HepG2 (cell line): ENCODE results near the gene VSIG2. TPM values are rescaled to one million over a fixed set of nuclear protein-coding genes. Genes with fewer than 3 reads are reported as not detected.

Experiments used
- AGO2 ChIP-seq: fragments of 200-400 bp; formaldehyde crosslinking; optimal IDR thresholded peaks from 2 replicates; pipeline ENCODE3; 2017; ENCODE audit warnings: mild to moderate bottlenecking, low read depth, low read length, moderate library complexity
- KDM5B ChIP-seq: sonication (generic); formaldehyde crosslinking; IDR thresholded peaks from 2 replicates; pipeline ENCODE4 v1.4.0; 2020; ENCODE audit warnings: missing genetic modification reagents, mild to moderate bottlenecking, borderline replicate concordance
- PHF21A ChIP-seq: sonication (generic); formaldehyde crosslinking; IDR thresholded peaks from 2 replicates; pipeline ENCODE4 v1.5.0; 2020; ENCODE audit warnings: mild to moderate bottlenecking, missing genetic modification reagents
- RFX3 ChIP-seq: IDR thresholded peaks from 2 replicates; pipeline ENCODE4 v1.6.1; 2016; ENCODE audit warnings: missing biosample characterization, missing genetic modification reagents
- RNF2 ChIP-seq: fragments of 450-650 bp; conservative IDR thresholded peaks from 2 replicates; pipeline ENCODE4 v1.6.1; 2016; ENCODE audit warnings: low read depth
- SRSF1 ChIP-seq: fragments of 200-400 bp; formaldehyde crosslinking; optimal IDR thresholded peaks from 2 replicates; pipeline ENCODE3; 2017; ENCODE audit warnings: mild to moderate bottlenecking, low read depth, low read length, moderate library complexity
- TP53 ChIP-seq: sonication (generic); formaldehyde crosslinking; conservative IDR thresholded peaks from 2 replicates; pipeline ENCODE4 v1.4.0; 2020; ENCODE audit warnings: missing genetic modification reagents
- ZNF274 ChIP-seq: sonication (generic); formaldehyde crosslinking; IDR thresholded peaks from 2 replicates; pipeline ENCODE4 v1.5.1; 2020; ENCODE audit warnings: mild to moderate bottlenecking, missing genetic modification reagents
- ZNF44 ChIP-seq: sonication (generic); formaldehyde crosslinking; IDR thresholded peaks from 2 replicates; pipeline ENCODE4 v1.5.1; 2020; ENCODE audit warnings: mild to moderate bottlenecking, missing genetic modification reagents
- ZNF567 ChIP-seq: sonication (generic); formaldehyde crosslinking; IDR thresholded peaks from 2 replicates; pipeline ENCODE4 v1.8.1; 2023; ENCODE audit warnings: mild to moderate bottlenecking, missing genetic modification reagents, borderline replicate concordance
- ZNF629 ChIP-seq: sonication (generic); formaldehyde crosslinking; conservative IDR thresholded peaks from 2 replicates; pipeline ENCODE4 v1.5.0; 2020; ENCODE audit warnings: missing genetic modification reagents
- ZNF703 ChIP-seq: sonication (generic); formaldehyde crosslinking; IDR thresholded peaks from 2 replicates; pipeline ENCODE4 v1.5.1; 2020; ENCODE audit warnings: missing genetic modification reagents, mild to moderate bottlenecking, moderate library complexity, borderline replicate concordance
- ZNF777 ChIP-seq: sonication (generic); formaldehyde crosslinking; IDR thresholded peaks from 2 replicates; pipeline ENCODE4 v1.4.0; 2020; ENCODE audit warnings: missing genetic modification reagents
- polyA plus RNA-seq, 8 experiments: library from polyadenylated mRNA; depleted of rRNA in 3 of 8; stranded (reverse) in 7 of 8; unstranded in 1 of 8; fragments of >200 nt; fragmentation: Illumina TruSeq in 4 of 8; extraction: Trizol in 4 of 8; gene quantifications; 2 replicates each; pipeline versions ENCODE4 v1.2.1 to v1.2.3, GENCODE V29; 2011 to 2016; ENCODE audit warnings: low read depth in 4 of 8, missing spikeins in 1 of 8, mixed read lengths in 1 of 8; ENCODE audit not compliant: insufficient read depth in 1 of 8
- total RNA-seq, 5 experiments: library from RNA; depleted of rRNA; stranded (reverse); fragments of >200 nt; fragmentation: Illumina TruSeq; extraction: Trizol; gene quantifications; 2 replicates each; pipeline ENCODE4 v1.2.3, GENCODE V29; 2016; ENCODE audit warnings: low read depth in 1 of 5
- TF ChIP-seq, protein P1 (sequence below): IDR thresholded peaks from 2 replicates; pipeline ENCODE4 v1.6.1; 2016; ENCODE audit warnings: missing compliant biosample characterization, missing genetic modification reagents, borderline replicate concordance
- TF ChIP-seq, protein P2 (sequence below): sonication (generic); formaldehyde crosslinking; IDR thresholded peaks from 2 replicates; pipeline ENCODE4 v1.4.0; 2020; ENCODE audit warnings: missing genetic modification reagents
- TF ChIP-seq, protein P3 (sequence below): sonication (generic); formaldehyde crosslinking; IDR thresholded peaks from 2 replicates; pipeline ENCODE4 v1.4.0; 2020; ENCODE audit warnings: mild to moderate bottlenecking, low read depth, missing genetic modification reagents
- TF ChIP-seq, protein P4 (sequence below), 2 experiments: IDR thresholded peaks; 2 replicates each; pipeline ENCODE4 v1.6.1; 2011 to 2012; ENCODE audit warnings: low read length in 2 of 2, borderline replicate concordance in 1 of 2, low read depth in 1 of 2, mild to moderate bottlenecking in 1 of 2, moderate library complexity in 1 of 2
- TF ChIP-seq, protein P5 (sequence below): sonication (generic); formaldehyde crosslinking; IDR thresholded peaks from 2 replicates; pipeline ENCODE4 v1.4.0; 2020; ENCODE audit warnings: mild to moderate bottlenecking, missing genetic modification reagents
- TF ChIP-seq, protein P6 (sequence below): sonication (generic); formaldehyde crosslinking; IDR thresholded peaks from 2 replicates; pipeline ENCODE4 v1.4.0; 2020; ENCODE audit warnings: missing genetic modification reagents

Gene VSIG2
- total and polyA plus RNA-seq, 2 of the 13 experiments (the other 11 are each of a cell fraction or from before 2014, with no cell fraction given) = 0.80 to 2.7 TPM

DNA sequence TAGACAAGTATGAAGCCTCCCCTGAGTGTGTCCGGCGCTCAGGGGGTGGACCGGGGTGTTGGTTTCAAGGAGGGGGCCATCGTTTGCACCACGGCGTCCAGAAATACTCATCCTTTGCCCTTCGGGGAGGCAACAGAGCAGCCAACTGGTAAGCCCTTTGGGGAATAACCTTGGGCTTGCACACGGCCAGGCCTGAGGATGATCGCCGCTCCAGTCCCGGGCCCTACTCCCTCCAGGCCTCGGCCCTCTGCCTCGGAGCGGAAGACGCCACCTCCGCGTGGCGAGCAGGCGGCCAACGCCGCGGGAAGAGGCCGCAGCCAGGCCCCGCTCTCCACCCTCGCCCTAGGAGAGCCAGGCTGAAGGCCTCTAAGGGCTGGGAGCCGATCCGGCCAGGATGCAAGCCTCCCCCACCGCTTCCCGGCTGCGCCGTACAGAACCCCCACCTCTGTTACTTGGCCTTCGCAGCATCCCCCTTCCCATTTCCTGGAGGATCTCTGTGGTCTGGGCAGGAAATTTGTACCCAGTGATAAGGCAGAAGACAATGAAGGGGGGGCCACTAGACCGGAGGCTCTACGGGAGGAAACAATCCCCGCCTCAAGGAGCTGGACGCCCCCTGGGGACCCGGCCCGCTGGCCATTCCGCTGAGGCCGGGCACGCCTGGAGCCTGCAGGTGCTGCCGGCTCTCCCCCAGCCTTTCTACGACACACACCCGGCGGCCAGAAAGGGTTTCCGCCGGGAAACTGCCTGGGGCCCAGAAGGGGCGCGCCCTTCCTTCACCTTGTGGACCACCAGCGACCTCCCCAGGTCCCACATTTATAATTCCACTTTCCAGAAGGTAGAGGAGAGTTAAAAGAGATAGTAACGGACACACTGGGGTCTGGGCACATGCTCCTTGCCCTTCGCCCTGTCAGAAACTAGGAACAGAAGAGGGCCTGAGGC is 7.5 kb upstream of the VSIG2 start (continued):
- TF ChIP-seq RNF2 (0 out of 2 replicates have a peak, but pooled peaks have one; percentile 58), ZNF777 (CRISPR knock-in tag) (peak; percentile 69; the same call in 1 of the 2 replicates), KDM5B (CRISPR knock-in tag) (peak; percentile 87), ZNF567 (CRISPR knock-in tag) (no peak), PHF21A (CRISPR knock-in tag) (0 out of 2 replicates have a peak, but pooled peaks have one; percentile 18), ZNF274 (peak; percentile 25; the same call in 1 of the 2 replicates), TP53 (CRISPR knock-in tag) (no peak), ZNF703 (peak; percentile 74; the same call in 1 of the 2 replicates), ZNF629 (CRISPR knock-in tag) (0 out of 2 replicates have a peak, but pooled peaks have one; percentile 14), SRSF1 (no peak), RFX3 (CRISPR knock-in tag) (no peak), AGO2 (peak; percentile 34), ZNF44 (CRISPR knock-in tag) (no peak)
- TF ChIP-seq, protein P1, sequence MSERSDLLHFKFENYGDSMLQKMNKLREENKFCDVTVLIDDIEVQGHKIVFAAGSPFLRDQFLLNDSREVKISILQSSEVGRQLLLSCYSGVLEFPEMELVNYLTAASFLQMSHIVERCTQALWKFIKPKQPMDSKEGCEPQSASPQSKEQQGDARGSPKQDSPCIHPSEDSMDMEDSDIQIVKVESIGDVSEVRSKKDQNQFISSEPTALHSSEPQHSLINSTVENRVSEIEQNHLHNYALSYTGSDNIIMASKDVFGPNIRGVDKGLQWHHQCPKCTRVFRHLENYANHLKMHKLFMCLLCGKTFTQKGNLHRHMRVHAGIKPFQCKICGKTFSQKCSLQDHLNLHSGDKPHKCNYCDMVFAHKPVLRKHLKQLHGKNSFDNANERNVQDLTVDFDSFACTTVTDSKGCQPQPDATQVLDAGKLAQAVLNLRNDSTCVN (CRISPR knock-in tag) = peak; percentile 71; the same call in 1 of the 2 replicates
- TF ChIP-seq, protein P2, sequence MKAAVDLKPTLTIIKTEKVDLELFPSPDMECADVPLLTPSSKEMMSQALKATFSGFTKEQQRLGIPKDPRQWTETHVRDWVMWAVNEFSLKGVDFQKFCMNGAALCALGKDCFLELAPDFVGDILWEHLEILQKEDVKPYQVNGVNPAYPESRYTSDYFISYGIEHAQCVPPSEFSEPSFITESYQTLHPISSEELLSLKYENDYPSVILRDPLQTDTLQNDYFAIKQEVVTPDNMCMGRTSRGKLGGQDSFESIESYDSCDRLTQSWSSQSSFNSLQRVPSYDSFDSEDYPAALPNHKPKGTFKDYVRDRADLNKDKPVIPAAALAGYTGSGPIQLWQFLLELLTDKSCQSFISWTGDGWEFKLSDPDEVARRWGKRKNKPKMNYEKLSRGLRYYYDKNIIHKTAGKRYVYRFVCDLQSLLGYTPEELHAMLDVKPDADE = peak; percentile 88; the same call in 1 of the 2 replicates
- TF ChIP-seq, protein P3, sequence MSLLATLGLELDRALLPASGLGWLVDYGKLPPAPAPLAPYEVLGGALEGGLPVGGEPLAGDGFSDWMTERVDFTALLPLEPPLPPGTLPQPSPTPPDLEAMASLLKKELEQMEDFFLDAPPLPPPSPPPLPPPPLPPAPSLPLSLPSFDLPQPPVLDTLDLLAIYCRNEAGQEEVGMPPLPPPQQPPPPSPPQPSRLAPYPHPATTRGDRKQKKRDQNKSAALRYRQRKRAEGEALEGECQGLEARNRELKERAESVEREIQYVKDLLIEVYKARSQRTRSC = no peak
- TF ChIP-seq, protein P4, sequence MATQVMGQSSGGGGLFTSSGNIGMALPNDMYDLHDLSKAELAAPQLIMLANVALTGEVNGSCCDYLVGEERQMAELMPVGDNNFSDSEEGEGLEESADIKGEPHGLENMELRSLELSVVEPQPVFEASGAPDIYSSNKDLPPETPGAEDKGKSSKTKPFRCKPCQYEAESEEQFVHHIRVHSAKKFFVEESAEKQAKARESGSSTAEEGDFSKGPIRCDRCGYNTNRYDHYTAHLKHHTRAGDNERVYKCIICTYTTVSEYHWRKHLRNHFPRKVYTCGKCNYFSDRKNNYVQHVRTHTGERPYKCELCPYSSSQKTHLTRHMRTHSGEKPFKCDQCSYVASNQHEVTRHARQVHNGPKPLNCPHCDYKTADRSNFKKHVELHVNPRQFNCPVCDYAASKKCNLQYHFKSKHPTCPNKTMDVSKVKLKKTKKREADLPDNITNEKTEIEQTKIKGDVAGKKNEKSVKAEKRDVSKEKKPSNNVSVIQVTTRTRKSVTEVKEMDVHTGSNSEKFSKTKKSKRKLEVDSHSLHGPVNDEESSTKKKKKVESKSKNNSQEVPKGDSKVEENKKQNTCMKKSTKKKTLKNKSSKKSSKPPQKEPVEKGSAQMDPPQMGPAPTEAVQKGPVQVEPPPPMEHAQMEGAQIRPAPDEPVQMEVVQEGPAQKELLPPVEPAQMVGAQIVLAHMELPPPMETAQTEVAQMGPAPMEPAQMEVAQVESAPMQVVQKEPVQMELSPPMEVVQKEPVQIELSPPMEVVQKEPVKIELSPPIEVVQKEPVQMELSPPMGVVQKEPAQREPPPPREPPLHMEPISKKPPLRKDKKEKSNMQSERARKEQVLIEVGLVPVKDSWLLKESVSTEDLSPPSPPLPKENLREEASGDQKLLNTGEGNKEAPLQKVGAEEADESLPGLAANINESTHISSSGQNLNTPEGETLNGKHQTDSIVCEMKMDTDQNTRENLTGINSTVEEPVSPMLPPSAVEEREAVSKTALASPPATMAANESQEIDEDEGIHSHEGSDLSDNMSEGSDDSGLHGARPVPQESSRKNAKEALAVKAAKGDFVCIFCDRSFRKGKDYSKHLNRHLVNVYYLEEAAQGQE (IDR thresholded peaks at IDR 0.05; ENCODE audit: borderline replicate concordance in 1 of 2, low read depth in 1 of 2, low read length in 2 of 2) = no peak
- TF ChIP-seq, protein P5, sequence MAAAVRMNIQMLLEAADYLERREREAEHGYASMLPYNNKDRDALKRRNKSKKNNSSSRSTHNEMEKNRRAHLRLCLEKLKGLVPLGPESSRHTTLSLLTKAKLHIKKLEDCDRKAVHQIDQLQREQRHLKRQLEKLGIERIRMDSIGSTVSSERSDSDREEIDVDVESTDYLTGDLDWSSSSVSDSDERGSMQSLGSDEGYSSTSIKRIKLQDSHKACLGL = peak; percentile 79; the same call in 1 of the 2 replicates
- TF ChIP-seq, protein P6, sequence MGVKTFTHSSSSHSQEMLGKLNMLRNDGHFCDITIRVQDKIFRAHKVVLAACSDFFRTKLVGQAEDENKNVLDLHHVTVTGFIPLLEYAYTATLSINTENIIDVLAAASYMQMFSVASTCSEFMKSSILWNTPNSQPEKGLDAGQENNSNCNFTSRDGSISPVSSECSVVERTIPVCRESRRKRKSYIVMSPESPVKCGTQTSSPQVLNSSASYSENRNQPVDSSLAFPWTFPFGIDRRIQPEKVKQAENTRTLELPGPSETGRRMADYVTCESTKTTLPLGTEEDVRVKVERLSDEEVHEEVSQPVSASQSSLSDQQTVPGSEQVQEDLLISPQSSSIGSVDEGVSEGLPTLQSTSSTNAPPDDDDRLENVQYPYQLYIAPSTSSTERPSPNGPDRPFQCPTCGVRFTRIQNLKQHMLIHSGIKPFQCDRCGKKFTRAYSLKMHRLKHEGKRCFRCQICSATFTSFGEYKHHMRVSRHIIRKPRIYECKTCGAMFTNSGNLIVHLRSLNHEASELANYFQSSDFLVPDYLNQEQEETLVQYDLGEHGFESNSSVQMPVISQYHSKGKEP (CRISPR knock-in tag) = peak; percentile 58; the same call in 1 of the 2 replicates
